ENCODE measurements around the gene EPHA1.
"Not testable (repeated sequence)": the region's sequence is repeated elsewhere in the genome, so short reads cannot be mapped to it uniquely, and the experiment has no call there.

The EPHA1 gene

DNA sequence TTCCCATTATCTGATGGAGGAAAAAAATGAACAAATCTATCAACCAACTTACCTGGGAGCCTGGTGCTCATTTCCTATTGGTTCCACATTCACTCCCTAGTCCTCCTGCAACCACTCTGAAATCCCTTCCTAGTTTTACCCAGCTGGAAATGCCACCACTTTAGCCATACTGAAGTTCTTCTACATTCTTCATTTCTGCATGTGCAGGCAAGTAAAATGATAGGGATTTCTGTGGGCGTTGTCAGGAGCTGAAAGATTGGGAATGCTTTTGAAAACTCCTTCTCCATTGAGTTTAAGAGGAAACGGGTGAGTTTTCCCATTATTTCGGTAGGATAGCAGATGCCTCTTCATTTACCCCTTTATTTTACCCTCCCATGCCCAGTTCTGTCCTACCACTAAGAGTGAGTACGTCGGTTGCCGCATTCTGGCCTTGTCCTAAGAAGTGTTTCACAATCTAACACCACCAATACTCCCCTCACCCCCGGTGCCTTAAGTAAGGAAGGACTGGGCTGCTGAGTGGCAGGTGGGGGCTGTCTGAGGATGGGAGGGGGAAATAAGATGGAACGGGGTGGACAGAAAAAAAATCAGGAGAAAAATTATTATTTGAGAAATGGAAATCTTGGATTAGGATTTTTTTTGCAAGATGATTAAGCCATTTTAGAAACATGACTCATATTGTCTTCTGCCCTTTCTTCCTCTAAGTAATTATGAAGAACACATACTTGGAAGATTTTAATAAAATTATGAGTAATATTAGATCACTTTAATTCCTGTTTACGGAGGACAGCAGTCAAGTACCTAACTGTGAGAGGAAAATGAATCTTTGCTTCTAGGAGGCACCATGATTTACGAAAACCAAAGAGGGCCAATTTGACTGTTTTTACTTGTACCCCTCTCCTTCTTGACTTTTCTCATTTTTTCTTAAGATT lies 21.4 kb upstream of the EPHA1 start:
- no peak for DNase-seq

DNA sequence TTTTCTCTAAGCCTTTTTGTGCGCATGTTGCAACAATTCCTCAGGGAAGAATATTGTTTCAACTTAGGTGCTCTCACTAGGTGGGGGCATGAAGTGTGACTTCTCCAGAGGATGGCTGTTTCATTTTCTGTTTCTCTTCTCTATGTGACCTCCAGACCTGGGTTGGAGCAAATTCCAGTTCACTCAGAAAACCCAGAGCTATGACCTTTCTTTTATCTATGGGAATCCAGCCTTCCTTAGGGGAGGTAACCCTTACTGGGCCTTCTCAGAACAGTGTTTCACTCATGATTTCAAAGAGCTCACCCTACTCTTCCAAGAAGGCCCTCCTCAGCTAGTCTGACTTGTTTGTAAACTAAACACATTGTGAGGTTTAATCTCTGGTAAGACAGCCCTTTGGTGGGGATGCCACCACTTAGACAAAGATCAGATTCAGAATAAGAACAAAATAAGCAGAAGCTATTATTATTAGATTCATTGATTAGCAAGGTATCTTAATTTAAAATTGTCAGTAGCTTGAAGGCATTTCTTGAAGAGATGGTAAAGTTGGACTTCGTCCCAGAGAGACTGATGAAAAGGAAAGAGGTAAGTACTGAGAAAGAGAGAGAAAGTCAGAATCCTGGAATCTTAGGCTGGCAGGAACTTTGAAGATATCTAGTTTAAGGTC lies 18.0 kb upstream of the EPHA1 start:
- no peak for DNase-seq

DNA sequence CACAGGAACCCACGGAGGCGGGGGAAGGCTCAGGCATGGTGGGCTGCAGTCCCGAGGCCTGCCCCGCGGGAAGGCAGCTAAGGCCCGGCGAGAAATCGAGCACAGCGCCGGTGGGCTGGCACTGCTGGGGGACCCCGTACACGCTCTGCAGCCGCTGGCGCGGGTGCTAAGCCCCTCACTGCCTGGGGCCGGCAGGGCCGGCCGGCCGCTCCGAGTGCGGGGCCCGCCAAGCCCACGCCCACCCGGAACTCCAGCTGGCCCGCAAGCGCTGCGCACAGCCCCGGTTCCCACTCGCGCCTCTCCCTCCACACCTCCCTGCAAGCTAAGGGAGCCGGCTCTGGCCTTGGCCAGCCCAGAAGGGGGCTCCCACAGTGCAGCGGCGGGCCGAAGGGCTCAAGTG lies 15.8 kb upstream of the EPHA1 start:
- not testable (repeated sequence) for DNase-seq

DNA sequence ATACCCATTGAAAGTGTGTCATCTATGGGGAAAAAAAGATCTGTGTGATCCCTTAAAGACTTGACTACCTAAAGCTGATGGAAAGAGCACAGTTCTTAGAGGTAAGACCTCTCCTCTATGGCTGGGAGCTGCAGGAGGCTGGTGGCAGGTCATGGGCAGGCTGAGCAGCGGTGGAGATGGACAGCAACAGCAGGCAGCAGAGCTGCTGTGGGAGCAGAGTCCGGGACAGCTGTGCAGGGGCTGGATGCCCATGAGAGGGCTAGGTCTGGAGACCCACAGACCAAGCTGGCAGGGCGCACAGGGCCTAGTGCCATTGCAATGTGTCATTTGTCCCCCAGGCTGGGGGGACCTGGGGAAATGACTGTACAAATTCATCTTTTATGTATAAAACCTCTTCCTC lies 13.4 kb upstream of the EPHA1 start:
- no peak for DNase-seq

- not testable (repeated sequence) for DNase-seq
Measured at GRCh38 chr7:143420624-143421023, 12.0 kb upstream of the EPHA1 start.

DNA sequence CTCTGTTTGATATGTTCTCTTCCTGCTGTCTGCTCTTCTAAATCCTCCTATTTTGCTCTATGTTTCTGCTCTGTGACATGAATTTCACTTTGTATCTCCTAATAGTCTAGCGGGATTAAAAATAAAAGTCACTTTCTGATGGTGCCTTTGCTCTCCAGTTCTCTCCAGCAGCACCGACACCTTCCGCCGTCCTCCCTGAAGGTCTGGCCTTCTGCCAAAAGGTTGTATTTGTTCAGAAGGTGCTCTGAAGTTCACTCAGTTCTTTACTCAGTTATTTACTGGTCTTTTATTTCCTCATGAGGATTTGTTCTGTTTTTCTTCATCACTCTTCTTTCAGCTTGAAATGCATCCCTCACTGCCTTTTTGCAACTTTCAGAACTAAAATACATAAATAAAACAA lies 11.2 kb upstream of the EPHA1 start:
- no peak for DNase-seq

- no peak for DNase-seq
Measured at GRCh38 chr7:143418681-143419458, 10.2 kb upstream of the EPHA1 start.

DNA sequence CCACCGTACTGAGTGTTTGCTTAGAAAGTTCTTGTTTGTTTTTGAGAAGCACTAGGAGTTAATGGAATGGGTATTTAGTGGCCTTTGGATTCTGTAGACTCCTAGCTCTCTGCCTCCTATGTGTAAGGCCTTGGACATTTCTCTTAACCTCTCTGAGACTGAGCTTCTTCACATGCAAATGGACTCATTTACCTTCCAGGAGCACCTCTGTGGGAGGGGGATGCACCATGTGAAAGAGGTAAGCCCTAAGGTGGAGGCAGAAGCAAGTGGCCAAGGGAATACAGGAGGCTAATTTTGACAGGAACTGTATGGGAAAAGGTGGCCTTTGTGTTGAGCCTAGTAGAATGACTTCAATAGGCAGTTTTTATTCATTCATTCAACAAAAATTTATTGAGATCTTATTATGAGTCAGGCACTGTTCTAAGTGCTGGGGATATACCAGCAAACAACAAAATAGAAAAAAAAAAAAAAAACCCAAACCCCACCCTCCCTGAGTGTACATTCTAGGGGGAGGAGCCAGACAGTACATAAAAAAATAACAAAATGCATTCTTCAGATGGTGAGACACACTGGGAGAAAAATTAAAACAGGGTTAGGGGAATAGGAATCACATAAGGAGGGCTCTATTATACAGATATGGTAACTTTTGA lies 9.2 kb upstream of the EPHA1 start:
- no peak for DNase-seq

DNA sequence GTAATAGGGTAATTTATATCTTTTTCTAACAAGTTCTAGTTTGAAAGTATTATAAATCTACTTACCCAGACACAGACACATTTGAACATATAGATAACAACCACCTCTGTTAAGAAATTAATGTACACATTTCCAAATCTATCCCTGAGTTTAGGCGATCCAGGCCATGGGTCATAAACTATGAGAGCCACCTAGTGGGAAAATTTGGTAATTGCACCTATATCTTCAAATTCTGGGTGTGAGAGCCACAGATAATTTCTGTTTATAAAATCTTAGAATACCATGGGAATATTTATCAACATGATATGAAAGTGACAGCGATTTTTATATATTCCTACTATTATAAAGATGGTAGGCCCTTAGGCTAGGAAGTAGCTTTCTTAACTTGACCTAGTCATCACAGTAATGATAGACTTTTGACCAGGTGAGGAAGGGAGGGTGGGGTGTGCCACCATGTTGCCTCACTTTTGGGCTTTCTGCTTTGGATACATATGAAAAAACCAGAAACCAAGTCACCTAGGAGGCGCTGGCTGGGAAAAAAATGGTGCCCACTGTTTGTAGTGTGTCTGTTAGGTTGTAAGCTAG lies 8.0 kb upstream of the EPHA1 start:
- peak in 1 of 2 experiments; percentile 76 for DNase-seq

DNA sequence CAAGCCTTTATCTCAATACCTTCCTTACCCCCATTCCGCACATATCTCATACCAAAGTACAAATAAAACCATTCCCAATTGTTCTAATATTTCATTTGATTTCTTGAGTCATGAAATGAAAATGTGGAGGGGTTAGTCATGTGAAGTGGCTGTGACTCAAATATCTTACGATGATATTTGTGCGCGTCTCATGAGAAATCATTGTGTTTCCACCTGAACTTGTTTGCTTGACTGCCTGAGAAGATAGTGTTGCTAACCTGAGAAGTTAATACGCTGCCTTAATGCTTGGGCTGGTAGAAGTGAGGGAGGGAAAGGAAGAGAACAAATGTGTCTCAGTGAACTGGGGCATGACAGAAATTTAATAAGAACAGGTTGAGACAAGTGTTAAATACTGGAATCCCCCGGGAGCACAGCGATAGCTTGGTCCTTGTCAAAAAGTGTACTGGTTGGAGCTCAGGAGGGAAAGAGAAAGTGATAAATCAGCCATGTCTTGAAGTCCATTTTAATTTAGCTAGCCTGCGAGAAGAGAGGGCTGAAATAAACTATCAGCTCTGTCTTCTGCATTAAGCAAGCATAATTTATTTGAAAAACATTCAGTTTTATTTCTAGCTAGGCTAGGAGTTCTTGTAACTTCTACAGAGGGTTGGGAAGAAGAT lies 7.2 kb upstream of the EPHA1 start:
- DNase-seq, result no peak

GRCh38 chr7:143415209-143415608 lies 6.6 kb upstream of the EPHA1 start:
- DNase-seq, result not testable (repeated sequence)

DNA sequence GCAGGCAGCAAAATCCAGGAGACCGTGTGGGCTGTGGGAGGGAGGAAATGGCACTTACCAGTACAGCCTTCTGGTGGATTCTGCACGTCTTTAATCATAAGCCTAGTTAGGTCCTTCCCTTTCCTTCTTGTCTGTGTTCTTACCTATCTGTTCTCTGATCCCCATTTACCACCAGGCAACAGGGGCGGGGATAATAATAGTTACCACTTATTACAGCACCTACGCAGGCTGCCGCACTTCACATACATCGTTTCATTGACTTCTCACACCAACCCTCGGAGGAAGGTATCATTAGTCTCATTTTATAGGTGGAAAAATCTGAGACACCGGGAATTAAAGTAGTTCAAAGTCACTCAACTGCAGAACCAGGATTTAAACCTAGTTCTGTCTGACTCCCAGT lies 4.5 kb upstream of the EPHA1 start:
- DNase-seq, result no peak

GRCh38 chr7:143411976-143412708 lies 3.5 kb upstream of the EPHA1 start:
- DNase-seq, result no peak

DNA sequence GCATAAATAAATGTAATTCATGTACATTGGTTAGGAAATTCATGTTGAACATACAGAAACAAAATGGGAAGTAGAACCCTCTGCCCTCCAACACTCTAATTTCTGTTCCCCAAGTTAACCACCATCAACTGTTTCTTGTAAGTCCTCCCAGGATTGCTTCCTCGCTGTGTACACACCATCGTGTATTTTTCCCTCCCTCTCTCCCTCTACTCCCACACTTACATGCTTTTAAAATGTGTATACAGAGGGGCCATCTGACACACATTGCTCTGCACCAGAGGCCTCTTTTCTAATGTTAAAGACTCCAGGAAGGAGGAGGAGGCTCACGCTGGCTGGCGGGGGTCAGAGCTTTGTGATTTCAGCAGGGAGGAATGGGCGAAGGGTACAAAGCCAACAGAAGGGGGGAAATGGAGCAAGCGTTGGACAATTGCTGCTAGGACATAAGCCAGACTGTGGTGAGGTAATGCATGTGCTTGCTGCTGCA lies 1.9 kb upstream of the EPHA1 start:
- peak in 1 of 2 experiments; percentile 35 for DNase-seq

DNA sequence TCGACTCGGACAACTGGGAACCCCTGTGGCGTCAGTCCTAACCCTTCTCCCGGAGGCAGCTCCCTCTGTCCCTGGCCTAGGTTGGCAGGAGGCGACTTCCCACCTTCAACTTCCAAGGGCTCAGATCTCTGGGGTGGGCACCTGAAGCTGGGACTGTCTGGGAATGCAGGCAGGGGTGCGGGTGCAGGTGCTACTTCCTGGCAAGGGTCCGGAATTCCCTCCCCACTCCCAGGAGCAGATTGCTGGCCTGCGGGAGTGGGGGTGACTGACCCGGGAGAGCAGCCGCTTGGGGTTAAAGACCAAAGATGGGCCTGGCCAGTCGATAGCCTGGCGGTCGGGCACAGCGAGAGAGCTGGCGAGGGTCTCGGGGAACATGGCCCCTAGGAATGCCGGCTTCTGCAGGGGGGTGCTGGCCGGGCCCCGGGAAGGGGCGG lies 387 bp downstream of the EPHA1 start:
- peak in 1 of 2 experiments; percentile 41 for DNase-seq

- DNase-seq, result no peak
Measured at GRCh38 chr7:143407287-143408251, 1.1 kb downstream of the EPHA1 start.

DNA sequence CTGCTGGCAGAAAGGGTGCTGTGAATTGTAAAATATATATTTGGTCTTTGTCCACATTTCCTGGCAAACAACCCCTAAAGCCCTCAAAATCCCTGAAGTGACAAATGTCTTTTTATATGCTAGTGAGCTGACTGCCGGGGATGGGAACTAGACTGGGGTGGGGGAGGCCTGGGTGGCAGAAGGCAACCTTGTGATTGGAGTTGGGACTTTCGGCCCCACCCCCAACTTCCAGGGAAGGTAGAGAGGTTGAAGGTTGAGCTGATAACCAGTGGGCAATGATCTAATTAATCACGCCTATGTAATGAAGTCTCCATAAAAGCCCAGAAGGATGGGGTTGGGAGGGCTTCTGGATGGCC lies 2.7 kb downstream of the EPHA1 start:
- no peak for DNase-seq

GRCh38 chr7:143405173-143406001 lies 3.3 kb downstream of the EPHA1 start:
- no peak for DNase-seq

- not testable (repeated sequence) for DNase-seq
Measured at GRCh38 chr7:143402233-143402632, 6.4 kb downstream of the EPHA1 start.
